Pancreas (tissue), 10 donors: ENCODE measurements around the gene CRYBB1. TPM values are rescaled to one million over a fixed set of nuclear protein-coding genes. Genes with fewer than 3 reads are reported as not detected.

Experiments
- ATAC-seq, 4 donors: fragments of 200-7000 bp; cut with Tn5 transposase; one replicate each; pipeline versions ENCODE4 v1.8.0 to v1.9.1; 2020; ENCODE audit warnings: mild to moderate bottlenecking in 4 of 4, moderate library complexity in 4 of 4
- DNase-seq, 6 donors: peaks; one replicate each; pipeline ENCODE4 v3.0.0-alpha.2; 2020
- FAIRE-seq: peaks from 2 replicates; lab custom pipeline; 2012; peaks lifted over from hg19 to GRCh38; lab: Jason Lieb, UNC
- H3K27ac ChIP-seq, 4 donors: fragments of 200-600 bp; sonication (generic); 1 replicate in 3 of 4; 2 replicates in 1 of 4; pipeline versions ENCODE4 v1.5.0 to v1.8.0; 2020
- H3K27me3 ChIP-seq, 4 donors: fragments of 200-600 bp; one replicate each; pipeline ENCODE4 v1.8.0; 2021
- H3K36me3 ChIP-seq, 3 donors: fragments of 200-600 bp; sonication (generic) in 1 of 3; one replicate each; pipeline versions ENCODE4 v1.5.0 to v1.8.0; 2020 to 2021
- H3K4me1 ChIP-seq, 3 donors: fragments of 200-600 bp; one replicate each; pipeline ENCODE4 v1.8.0; 2021
- H3K4me3 ChIP-seq, 4 donors: fragments of 200-600 bp; sonication (generic) in 2 of 4; one replicate each; pipeline versions ENCODE4 v1.5.0 to v1.8.0; 2020 to 2021
- H3K9me3 ChIP-seq, 4 donors: fragments of 200-600 bp; one replicate each; pipeline ENCODE4 v1.8.0; 2021
- WGBS, 2 donors: extraction: QIAGEN DNeasy Blood & Tissue Kit; methylation state at CpG; one replicate each; pipeline ENCODE4 v1.1.7; 2013; 5-methylcytosine and 5-hydroxymethylcytosine counted together
- intact Hi-C, 3 donors: fragments of 100-400 bp; cut with DNase I; formaldehyde crosslinking; loops; one replicate each; pipeline versions ENCODE4 v1.11.1 to v1.14.2; 2022
- polyA plus RNA-seq, 2 donors: library from polyadenylated mRNA; stranded (reverse); fragments of 200-250 nt; gene quantifications; one replicate each; pipeline ENCODE4 v1.2.3, GENCODE V29; 2013
- total RNA-seq, 6 donors: library from RNA; stranded (reverse); fragmentation: NEBNext Ultra II Directional in 4 of 6; extraction: Animal tissue kit (Norgen Biotek cat#: 25700) in 4 of 6; gene quantifications; one replicate each; pipeline versions ENCODE4 v1.2.1 to v1.2.4, GENCODE V29; 2021 to 2023
- TF ChIP-seq, protein P1 (sequence below), 4 donors: fragments of 200-600 bp; sonication (generic) in 3 of 4; IDR thresholded peaks; one replicate each; pipeline versions ENCODE4 v1.5.0 to v1.8.0; 2021; ENCODE audit warnings: antibody characterized with exemption in 4 of 4
- donor health status: healthy with polysubstance abuse.
- donor health status: DM: no; HTN: no; CAD: no; lungs with moderate emphysema.
- donor health status: DM: no; HTN: no; CAD: no.
- donor health status: control.
- donor health status: control.
- donor health status: Bipolar disorder and iron deficiency.
- donor health status: DM: yes; HTN: yes; CAD: no.
- donor health status: DM: no; HTN: no; CAD: no.
- donor health status: DM: no; HTN: no; CAD: no.
- donor health status: DM: yes; HTN: yes; CAD: no.

The CRYBB1 gene
- total and polyA plus RNA-seq, 8 donors = 0.14 to 0.66 (median 0.34) TPM; not detected in 3

DNA sequence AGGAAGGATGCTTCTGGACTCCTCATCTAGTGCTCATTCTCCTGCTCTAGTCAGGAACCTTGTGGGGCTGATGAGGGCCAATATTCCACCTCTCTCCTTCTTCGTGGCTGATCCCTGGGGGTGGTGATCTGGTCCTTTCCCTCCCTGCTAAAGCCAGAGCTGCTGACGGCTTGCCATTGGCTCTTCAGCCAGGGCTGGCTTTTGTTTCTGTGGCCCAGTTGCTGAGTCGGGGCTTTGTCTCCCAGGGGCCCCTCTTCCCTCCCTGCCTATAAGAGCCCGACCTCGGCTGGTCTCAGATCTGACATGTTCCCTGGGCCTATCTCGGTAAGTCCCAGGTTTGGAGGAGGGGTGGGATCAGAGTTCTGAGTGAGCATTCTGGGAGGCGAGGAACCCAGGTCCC lies 3.8 kb upstream of the CRYBB1 start, which contains the start of gene CRYBA4:
Gene CRYBA4, plus strand, starts transcription at position 301 of the 400 bp plus-strand sequence. CDS start 634 bp downstream, outside the sequence.
- Histone ChIP-seq H3K4me3 (no peak within 1 kb of the TSS), H3K9me3 (no peaks in the 10 kb centered on the region), H3K36me3 (no peaks in the 10 kb centered on the region), H3K27ac (no peak within 1 kb of the TSS), H3K4me1 (no peaks in the 10 kb centered on the region), H3K27me3 (no peaks in the 10 kb centered on the region)
- DNase-seq (no peak), FAIRE-seq (no peak), ATAC-seq (no peak)
- intact Hi-C loops = no loop called here
- 76 to 83% methylated on average over 7 of the region's 7 CpGs for WGBS, 2 donors
- TF ChIP-seq, protein P1, sequence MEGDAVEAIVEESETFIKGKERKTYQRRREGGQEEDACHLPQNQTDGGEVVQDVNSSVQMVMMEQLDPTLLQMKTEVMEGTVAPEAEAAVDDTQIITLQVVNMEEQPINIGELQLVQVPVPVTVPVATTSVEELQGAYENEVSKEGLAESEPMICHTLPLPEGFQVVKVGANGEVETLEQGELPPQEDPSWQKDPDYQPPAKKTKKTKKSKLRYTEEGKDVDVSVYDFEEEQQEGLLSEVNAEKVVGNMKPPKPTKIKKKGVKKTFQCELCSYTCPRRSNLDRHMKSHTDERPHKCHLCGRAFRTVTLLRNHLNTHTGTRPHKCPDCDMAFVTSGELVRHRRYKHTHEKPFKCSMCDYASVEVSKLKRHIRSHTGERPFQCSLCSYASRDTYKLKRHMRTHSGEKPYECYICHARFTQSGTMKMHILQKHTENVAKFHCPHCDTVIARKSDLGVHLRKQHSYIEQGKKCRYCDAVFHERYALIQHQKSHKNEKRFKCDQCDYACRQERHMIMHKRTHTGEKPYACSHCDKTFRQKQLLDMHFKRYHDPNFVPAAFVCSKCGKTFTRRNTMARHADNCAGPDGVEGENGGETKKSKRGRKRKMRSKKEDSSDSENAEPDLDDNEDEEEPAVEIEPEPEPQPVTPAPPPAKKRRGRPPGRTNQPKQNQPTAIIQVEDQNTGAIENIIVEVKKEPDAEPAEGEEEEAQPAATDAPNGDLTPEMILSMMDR (IDR thresholded peaks at IDR 0.05) = no peak

DNA sequence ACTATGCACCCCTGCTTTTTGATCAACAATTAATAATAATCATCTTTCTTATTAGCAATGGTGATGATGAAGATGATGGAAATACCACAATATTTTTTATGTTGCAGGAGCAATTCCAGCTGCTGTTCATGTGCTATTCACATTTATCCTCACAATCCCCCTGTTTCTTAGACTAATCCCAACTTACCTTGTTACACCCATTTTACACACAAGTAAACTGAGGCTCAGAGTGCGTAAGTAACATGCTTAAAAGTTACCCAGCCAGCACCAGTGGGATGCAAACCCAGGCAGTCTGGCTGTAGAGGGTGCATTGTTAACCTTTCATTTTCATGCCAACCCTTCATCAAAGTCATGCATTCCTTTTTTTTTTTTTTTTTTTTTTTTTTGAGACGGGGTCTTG lies 2.4 kb upstream of the CRYBB1 start:
- H3K36me3 ChIP-seq = no peaks in the 10 kb centered on the region
- intact Hi-C loops = no loop called here
- no peak overlapping the region for H3K4me3 ChIP-seq
- DNase-seq (no peak), FAIRE-seq (no peak), ATAC-seq (no peak)
- no peak overlapping the region for H3K27ac ChIP-seq
- no peaks in the 10 kb centered on the region for H3K9me3 ChIP-seq
- whole genome bisulfite sequencing, 2 donors = 72 to 80% methylated on average over 2 of the region's 2 CpGs
- H3K27me3 ChIP-seq = no peaks in the 10 kb centered on the region
- H3K4me1 ChIP-seq = no peaks in the 10 kb centered on the region
- TF ChIP-seq, protein P1 (IDR thresholded peaks at IDR 0.05) = no peak

DNA sequence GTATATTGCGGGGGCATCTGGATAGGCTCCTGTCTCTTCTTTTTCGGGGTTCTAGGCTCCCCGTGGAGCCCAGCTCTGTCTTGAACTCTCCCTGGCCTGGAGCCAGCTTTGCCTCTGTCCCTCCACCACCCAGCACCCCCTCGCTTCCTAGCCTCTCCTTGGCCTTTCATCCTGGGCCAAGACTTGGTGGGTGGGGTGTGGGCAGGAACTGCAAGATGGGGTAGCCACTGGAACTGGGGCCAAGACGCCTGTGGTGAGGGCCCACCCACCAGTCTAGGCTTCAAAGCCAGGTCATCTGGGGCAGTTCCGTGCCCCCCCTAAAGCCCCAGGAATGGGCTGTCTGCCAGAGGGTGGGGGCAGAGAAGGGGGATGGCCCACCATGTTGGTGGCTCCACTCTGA lies 1.7 kb upstream of the CRYBB1 start:
- WGBS, 2 donors = 63 to 69% methylated on average over 6 of the region's 6 CpGs
- Histone ChIP-seq H3K27me3 (no peaks in the 10 kb centered on the region), H3K36me3 (no peaks in the 10 kb centered on the region), H3K4me3 (no peak overlapping the region), H3K9me3 (no peaks in the 10 kb centered on the region), H3K4me1 (no peaks in the 10 kb centered on the region), H3K27ac (no peak overlapping the region)
- FAIRE-seq (no peak), DNase-seq (no peak), ATAC-seq (no peak)
- intact Hi-C loops = no loop called here
- TF ChIP-seq, protein P1 (IDR thresholded peaks at IDR 0.05) = no peak

DNA sequence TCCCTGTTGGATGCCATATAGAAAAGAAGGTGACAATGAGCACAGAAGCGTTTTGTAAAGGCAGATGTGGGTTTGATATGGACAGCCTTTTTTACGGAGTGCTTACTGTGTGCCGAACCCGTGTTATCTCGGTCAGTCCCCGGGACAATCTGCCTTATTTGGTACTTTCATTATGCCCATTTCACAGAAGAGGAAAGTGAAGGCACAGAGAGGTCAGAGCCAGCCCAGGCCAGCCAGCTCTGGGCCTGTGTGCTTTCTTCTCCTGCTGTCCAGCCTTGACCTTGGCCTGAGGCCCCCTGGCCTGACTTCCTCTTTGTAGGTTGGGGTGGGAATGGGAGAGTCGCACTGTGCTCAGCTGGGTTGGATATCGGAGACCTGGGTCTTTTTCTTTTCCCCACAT lies 628 bp upstream of the CRYBB1 start:
- Histone ChIP-seq H3K4me1 (no peaks in the 10 kb centered on the region), H3K27ac (no peak overlapping the region), H3K27me3 (no peaks in the 10 kb centered on the region), H3K36me3 (no peaks in the 10 kb centered on the region), H3K9me3 (no peaks in the 10 kb centered on the region), H3K4me3 (no peak overlapping the region)
- WGBS, 2 donors = 75 to 81% methylated on average over 8 of the region's 8 CpGs
- ATAC-seq (no peak), DNase-seq (no peak), FAIRE-seq (no peak)
- TF ChIP-seq, protein P1 (IDR thresholded peaks at IDR 0.05) = no peak
- intact Hi-C loops = no loop called here

DNA sequence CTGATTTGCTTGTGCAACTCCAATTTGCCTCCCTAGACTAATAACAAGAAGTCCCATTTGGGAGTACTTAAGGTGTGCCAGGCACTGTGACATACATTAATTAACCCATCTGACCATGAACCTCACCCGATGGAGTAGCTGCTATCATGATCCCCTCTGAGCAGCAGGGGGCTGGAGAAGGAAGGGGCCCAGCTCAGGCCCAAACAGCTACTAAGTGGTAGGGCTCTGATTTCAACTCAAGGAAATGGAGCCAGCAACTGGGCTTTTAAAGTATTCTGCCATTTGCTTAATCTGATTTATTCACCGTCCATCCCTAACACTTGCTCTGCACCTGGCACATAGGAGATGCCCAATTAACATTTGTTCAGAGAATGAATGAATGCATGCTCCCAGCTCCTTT lies 1.2 kb downstream of the CRYBB1 start:
- DNase-seq = no peak
- Histone ChIP-seq H3K9me3 (no peaks in the 10 kb centered on the region), H3K4me1 (no peaks in the 10 kb centered on the region), H3K4me3 (no peak overlapping the region), H3K27ac (no peak overlapping the region), H3K27me3 (no peaks in the 10 kb centered on the region), H3K36me3 (no peaks in the 10 kb centered on the region)
- TF ChIP-seq, protein P1 (IDR thresholded peaks at IDR 0.05) = no peak
- intact Hi-C loops = no loop called here
- no peak for ATAC-seq
- FAIRE-seq = no peak
- WGBS, 2 donors = 65 to 77% methylated on average over 2 of the region's 2 CpGs
